Measurements from ENCODE around the gene SH3YL1.

- TF ChIP-seq, protein P1, sequence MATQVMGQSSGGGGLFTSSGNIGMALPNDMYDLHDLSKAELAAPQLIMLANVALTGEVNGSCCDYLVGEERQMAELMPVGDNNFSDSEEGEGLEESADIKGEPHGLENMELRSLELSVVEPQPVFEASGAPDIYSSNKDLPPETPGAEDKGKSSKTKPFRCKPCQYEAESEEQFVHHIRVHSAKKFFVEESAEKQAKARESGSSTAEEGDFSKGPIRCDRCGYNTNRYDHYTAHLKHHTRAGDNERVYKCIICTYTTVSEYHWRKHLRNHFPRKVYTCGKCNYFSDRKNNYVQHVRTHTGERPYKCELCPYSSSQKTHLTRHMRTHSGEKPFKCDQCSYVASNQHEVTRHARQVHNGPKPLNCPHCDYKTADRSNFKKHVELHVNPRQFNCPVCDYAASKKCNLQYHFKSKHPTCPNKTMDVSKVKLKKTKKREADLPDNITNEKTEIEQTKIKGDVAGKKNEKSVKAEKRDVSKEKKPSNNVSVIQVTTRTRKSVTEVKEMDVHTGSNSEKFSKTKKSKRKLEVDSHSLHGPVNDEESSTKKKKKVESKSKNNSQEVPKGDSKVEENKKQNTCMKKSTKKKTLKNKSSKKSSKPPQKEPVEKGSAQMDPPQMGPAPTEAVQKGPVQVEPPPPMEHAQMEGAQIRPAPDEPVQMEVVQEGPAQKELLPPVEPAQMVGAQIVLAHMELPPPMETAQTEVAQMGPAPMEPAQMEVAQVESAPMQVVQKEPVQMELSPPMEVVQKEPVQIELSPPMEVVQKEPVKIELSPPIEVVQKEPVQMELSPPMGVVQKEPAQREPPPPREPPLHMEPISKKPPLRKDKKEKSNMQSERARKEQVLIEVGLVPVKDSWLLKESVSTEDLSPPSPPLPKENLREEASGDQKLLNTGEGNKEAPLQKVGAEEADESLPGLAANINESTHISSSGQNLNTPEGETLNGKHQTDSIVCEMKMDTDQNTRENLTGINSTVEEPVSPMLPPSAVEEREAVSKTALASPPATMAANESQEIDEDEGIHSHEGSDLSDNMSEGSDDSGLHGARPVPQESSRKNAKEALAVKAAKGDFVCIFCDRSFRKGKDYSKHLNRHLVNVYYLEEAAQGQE (IDR thresholded peaks at IDR 0.05; ENCODE audit: unreplicated experiment): no peak
- TF ChIP-seq POLR2AphosphoS5 (IDR thresholded peaks at IDR 0.05; ENCODE audit: low read depth) (no peak), CTCF (conservative IDR thresholded peaks at IDR 0.05; ENCODE audit: low read depth in 2 of 2) (no peak), EZH2 (IDR thresholded peaks at IDR 0.05; ENCODE audit: low read depth, unreplicated experiment) (no peak), CREB1 (CRISPR knock-in tag; IDR thresholded peaks at IDR 0.05; ENCODE audit: low read depth) (no peak), EZH2phosphoT487 (IDR thresholded peaks at IDR 0.05; ENCODE audit: unreplicated experiment) (no peak), NANOG (IDR thresholded peaks at IDR 0.05; ENCODE audit: borderline replicate concordance) (no peak)
Measured at GRCh38 chr2:278312-278926, 14.6 kb upstream of the SH3YL1 start.
